Suppressor macrophage treated with lipopolysaccharide for 4 hours (primary cell): ENCODE results near the gene LYRM9.
"Not testable (repeated sequence)": the region's sequence is repeated elsewhere in the genome, so short reads cannot be mapped to it uniquely, and the experiment has no call there.

Source experiments
- DNase-seq: peaks from one replicate; pipeline ENCODE4 v3.0.0-alpha.2; 2020

The LYRM9 gene

DNA sequence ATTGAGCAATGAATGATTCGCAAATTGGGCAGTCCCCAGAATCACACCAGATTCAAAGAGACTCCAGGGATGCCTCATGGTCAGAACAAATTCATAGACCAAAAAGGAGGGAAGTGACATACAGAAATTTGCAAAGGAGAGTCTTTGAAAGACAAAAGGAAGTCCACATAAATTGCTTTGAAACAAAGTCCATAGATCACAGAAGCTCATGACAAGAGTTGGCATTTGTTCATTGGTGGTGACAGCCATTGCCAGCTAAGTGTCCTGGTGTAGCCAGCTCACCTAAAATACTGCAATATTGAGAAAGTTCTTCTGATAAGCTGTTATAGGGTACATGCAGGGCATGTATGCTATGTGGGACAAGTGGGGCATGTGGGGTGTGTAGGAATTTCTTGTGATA is 55.4 kb downstream of the LYRM9 start:
- not testable (repeated sequence) for DNase-seq

- DNase-seq = no peak
Measured at GRCh38 chr17:27836651-27837050, 56.5 kb downstream of the LYRM9 start.

- DNase-seq = no peak
Measured at GRCh38 chr17:27834571-27834970, 58.6 kb downstream of the LYRM9 start.

DNA sequence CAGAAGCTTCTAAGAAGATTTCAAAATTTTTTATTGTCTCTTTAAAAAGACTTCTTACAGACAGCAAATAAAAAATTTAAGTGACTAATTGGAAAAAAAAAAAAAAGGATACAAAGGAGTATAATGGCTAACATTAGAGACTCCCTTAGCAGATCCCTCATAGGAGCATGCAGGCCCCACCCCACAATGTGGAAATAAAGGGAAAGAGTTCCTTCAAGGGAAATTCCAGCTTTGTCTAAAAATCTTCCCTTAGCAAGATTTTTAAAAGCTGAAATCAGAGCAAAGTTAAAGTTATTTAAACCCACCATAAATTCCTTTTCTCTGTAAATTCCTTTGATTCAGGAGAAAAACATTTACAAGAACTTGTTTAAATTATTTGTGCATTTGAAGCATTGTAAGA is 60.3 kb downstream of the LYRM9 start:
- no peak for DNase-seq

GRCh38 chr17:27829888-27830287 is 63.3 kb downstream of the LYRM9 start:
- DNase-seq = not testable (repeated sequence)

GRCh38 chr17:27829143-27829711 is 63.9 kb downstream of the LYRM9 start:
- DNase-seq = not testable (repeated sequence)
